SK-MEL-5 (cell line): Measurements from ENCODE around the gene OSBPL6. TPM values are rescaled to one million over a fixed set of nuclear protein-coding genes. Genes with fewer than 3 reads are reported as not detected.
"Not testable (repeated sequence)": the region's sequence is repeated elsewhere in the genome, so short reads cannot be mapped to it uniquely, and the experiment has no call there.

Experiments
- DNase-seq: peaks from one replicate; pipeline ENCODE4 v3.0.0-alpha.2; 2016; ENCODE audit warnings: low read depth, low spot score
- in situ Hi-C: cut with HindIII; loops from 2 replicates; pipeline ENCODE4 v1.10.0; 2016; ENCODE audit warnings: low sequenced_read_pairs, high pct_unique_total_duplicates, low pct_unique_long_range_greater_than_20kb
- total RNA-seq: library from RNA; depleted of rRNA; stranded (reverse); fragments of >200 nt; shearing (Covaris generic); gene quantifications from 2 replicates; pipeline ENCODE4 v1.2.3, GENCODE V29; 2014

The OSBPL6 gene
- total RNA-seq, 1 experiment from 2014 or later, result 5.1 TPM

GRCh38 chr2:178420463-178420999 is 226.2 kb downstream of the OSBPL6 start:
- no peak for DNase-seq
- in situ Hi-C loops, result no loop called here

GRCh38 chr2:178422097-178422496 is 227.8 kb downstream of the OSBPL6 start:
- in situ Hi-C loops, result no loop called here
- no peak for DNase-seq

GRCh38 chr2:178423746-178424145 is 229.4 kb downstream of the OSBPL6 start:
- in situ Hi-C loops, DNase-seq: not testable (repeated sequence)

GRCh38 chr2:178425255-178425827 is 231.0 kb downstream of the OSBPL6 start:
- no peak for DNase-seq
- in situ Hi-C loops, result no loop called here

- DNase-seq, result no peak
- in situ Hi-C loops, result no loop called here
These were observed 232.1 kb downstream of the OSBPL6 start for GRCh38 chr2:178426388-178426787.

GRCh38 chr2:178427458-178427857 is 233.1 kb downstream of the OSBPL6 start:
- in situ Hi-C loops, result no loop called here

GRCh38 chr2:178428396-178428806 is 234.1 kb downstream of the OSBPL6 start:
- in situ Hi-C loops, result no loop called here
- DNase-seq, result no peak

More at GRCh38 chr2:178427458-178427857, 233.1 kb downstream of the OSBPL6 start:
- DNase-seq, result no peak

- in situ Hi-C loops, result no loop called here
- no peak for DNase-seq
These were observed 235.0 kb downstream of the OSBPL6 start for GRCh38 chr2:178429336-178429735.

- in situ Hi-C loops, result no loop called here
- DNase-seq, result no peak
These were observed 242.3 kb downstream of the OSBPL6 start for GRCh38 chr2:178436662-178437061.

- in situ Hi-C loops, result no loop called here
These were observed 247.1 kb downstream of the OSBPL6 start for GRCh38 chr2:178441426-178441825.

GRCh38 chr2:178448968-178449661 is 254.8 kb downstream of the OSBPL6 start:
- DNase-seq, result no peak
- in situ Hi-C loops, result no loop called here

More at GRCh38 chr2:178441426-178441825, 247.1 kb downstream of the OSBPL6 start:
- no peak for DNase-seq

- in situ Hi-C loops, result no loop called here
- DNase-seq, result no peak
These were observed 255.6 kb downstream of the OSBPL6 start for GRCh38 chr2:178449700-178450523.

GRCh38 chr2:178450524-178450773 is 256.1 kb downstream of the OSBPL6 start:
- in situ Hi-C loops, result no loop called here
- DNase-seq, result no peak

GRCh38 chr2:178450774-178451525 is 256.6 kb downstream of the OSBPL6 start, which contains the start of the genes PJVK and PRKRA:
Gene PJVK (plus strand): TSS chr2:178451378. CDS start chr2:178453410, 2,032 bp downstream.
Gene PRKRA (minus strand): TSS chr2:178451175. CDS start chr2:178451030, 145 bp downstream.
- DNase-seq, result peak; percentile 93
- in situ Hi-C loops, result no loop called here

GRCh38 chr2:178452334-178452733 is 258.0 kb downstream of the OSBPL6 start:
- DNase-seq, result no peak
- in situ Hi-C loops, result no loop called here
